COR-L47 (cell line): Measurements from ENCODE around the gene DOCK1.

Experiments
- DNase-seq: peaks from one replicate; lab custom pipeline; 2025; lab: John Stamatoyannopoulos, UW

The DOCK1 gene

GRCh38 chr10:127221281-127221680 is 316.1 kb downstream of the DOCK1 start:
- DNase-seq = no peak

DNA sequence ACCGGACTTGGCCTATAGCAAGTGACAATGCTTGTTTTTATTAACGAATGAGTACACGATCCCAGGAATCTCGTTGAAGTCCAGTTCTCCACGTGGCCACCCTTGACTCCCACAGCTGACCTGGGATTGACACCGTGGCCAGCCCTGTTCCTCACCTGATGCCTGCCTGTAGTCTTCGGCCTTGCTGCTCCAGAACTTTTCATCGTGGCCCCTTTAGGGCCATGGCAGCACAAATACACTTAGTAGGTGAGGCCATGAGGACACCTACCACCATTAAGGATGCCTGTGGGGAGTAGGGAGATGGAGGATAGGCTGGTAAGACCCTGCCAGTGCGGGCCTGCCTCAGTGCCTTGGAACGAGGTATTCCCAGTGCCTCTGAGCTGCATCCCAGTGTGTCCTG is 321.8 kb downstream of the DOCK1 start:
- DNase-seq = no peak

- no peak for DNase-seq
Observed at GRCh38 chr10:127227663-127228062, 322.4 kb downstream of the DOCK1 start.

DNA sequence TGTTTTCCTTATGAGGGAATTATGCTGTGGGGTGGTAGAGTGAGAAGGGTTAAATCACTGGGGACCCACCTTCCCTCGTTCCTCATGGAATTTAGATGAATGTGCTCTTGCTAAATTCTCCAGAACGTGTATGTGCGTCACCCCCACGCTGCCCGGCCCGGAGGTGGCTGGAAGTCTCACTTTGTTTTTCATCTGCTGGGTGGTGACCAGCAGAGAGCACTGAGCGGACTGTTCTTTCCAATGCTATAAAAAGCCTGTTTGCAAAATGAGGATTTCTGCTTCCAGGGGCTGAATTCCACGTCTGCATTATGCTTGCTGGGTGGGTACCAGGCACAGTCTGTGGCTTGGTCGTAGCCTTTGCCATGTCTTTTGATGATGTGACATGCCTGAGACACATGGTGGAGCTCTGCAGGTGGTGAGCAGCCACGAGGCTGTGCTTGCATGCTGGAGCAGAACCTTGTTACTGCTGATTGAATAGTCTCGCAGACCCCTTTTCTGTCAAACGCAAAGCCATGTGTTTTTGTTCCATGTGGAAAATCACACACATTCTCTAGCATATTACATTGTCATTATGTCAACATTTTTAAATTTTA is 323.1 kb downstream of the DOCK1 start:
- DNase-seq = no peak

GRCh38 chr10:127234306-127234800 is 329.1 kb downstream of the DOCK1 start:
- no peak for DNase-seq

- no peak for DNase-seq
Observed at GRCh38 chr10:127236266-127236665, 331.0 kb downstream of the DOCK1 start.

DNA sequence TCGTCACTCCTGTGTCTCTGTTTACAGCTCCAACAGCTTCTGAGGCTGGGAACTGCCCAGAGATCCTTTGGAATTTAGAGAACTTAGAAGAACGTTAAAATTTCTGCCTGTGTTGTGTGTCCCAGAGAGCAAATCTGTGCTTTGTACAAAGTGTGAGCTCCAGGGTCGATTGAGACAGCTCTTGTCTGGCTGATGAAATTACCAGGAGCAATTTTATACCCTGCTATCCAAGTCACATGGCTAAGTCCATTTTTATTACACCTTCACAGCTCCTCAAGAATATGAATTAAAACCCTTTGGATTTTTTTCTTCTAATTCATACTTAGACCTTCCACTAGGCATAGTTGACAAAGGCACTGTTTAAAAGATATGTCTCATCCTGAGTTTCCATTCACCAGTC is 337.7 kb downstream of the DOCK1 start:
- no peak for DNase-seq

- no peak for DNase-seq
Observed at GRCh38 chr10:127243490-127244272, 338.5 kb downstream of the DOCK1 start.

DNA sequence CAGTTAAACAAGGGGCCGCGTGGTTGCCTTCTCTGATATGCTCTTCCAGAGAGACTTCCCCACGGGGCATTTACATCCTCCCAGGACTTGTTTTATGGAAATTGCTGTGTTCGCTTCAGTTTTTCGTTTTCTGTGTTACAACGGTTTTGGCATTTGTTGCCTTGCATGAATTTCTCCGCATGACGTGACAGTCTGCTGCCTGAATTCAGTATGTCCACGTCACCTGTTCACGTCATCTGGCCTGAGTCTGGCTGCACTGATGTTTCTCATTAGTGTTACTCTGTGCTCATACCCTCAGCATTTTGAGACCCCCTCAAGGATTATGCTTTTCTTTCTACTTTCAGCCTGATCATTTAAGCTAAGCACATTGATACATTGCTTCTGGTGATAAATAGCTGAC is 340.2 kb downstream of the DOCK1 start:
- no peak for DNase-seq

GRCh38 chr10:127250031-127250430 is 344.8 kb downstream of the DOCK1 start:
- DNase-seq = no peak

DNA sequence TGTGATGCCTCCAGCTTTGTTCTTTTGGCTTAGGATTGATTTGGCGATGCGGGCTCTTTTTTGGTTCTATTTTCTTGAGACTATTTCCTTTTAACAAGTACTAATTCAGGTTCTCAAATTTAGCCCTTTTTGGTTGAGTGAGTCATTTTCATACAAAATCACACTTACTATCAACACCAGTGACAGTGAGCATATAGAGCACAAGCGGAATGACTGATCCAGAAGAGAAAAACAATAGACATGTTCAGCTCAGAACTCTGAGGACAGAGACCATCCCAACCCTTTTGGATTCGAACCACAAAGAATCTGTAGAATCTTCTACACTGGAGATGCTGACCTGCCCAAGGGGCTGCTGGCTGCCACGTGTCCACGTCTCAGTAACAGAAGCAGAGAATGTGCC is 347.6 kb downstream of the DOCK1 start:
- DNase-seq = no peak

GRCh38 chr10:127254276-127254675 is 349.0 kb downstream of the DOCK1 start:
- no peak for DNase-seq

GRCh38 chr10:127257395-127257794 is 352.2 kb downstream of the DOCK1 start:
- DNase-seq = no peak

- DNase-seq = no peak
Observed at GRCh38 chr10:127259347-127259746, 354.1 kb downstream of the DOCK1 start.

- DNase-seq = no peak
Observed at GRCh38 chr10:127262606-127263005, 357.4 kb downstream of the DOCK1 start.

GRCh38 chr10:127265288-127265687 is 360.1 kb downstream of the DOCK1 start:
- DNase-seq = no peak

GRCh38 chr10:127266431-127266830 is 361.2 kb downstream of the DOCK1 start:
- no peak for DNase-seq

GRCh38 chr10:127267442-127267841 is 362.2 kb downstream of the DOCK1 start:
- DNase-seq = no peak

DNA sequence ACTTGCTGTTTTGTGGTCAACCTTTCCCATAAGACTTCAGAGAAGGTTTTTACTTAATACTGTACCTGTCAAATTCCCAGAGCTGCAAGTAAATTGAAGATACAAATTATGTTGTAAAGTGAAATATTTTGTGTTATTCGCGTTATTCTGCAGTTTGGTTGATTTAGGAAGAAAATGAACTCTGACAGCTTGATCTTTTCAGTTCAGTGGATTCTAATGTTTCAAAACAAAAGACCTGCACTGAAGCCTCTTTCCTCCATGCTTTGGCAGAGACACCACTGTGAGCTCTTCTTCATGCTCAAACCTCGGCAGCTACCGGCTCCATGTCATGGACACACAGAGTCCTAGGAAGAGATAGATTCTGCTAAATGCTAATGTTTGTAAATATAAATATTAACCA is 366.8 kb downstream of the DOCK1 start:
- no peak for DNase-seq

DNA sequence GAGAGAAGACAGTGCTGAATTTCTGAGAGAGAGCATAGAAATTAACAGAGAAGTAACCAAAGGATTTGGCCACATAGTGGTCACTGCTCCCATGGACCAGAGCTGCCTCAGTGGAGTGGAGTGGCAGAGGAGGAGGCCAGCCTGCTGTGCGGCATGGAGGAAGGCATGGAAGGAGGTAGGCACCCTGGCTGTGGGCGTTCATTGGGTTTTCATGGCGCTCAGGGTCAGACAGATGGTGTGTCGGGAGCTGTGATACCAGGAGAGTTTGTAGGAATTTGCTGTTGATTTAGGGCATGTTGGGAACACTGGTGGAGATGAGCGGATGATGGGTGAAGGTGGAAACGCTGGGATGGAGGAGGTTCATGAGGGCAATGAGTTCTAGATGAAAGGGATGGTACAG is 370.0 kb downstream of the DOCK1 start:
- no peak for DNase-seq

DNA sequence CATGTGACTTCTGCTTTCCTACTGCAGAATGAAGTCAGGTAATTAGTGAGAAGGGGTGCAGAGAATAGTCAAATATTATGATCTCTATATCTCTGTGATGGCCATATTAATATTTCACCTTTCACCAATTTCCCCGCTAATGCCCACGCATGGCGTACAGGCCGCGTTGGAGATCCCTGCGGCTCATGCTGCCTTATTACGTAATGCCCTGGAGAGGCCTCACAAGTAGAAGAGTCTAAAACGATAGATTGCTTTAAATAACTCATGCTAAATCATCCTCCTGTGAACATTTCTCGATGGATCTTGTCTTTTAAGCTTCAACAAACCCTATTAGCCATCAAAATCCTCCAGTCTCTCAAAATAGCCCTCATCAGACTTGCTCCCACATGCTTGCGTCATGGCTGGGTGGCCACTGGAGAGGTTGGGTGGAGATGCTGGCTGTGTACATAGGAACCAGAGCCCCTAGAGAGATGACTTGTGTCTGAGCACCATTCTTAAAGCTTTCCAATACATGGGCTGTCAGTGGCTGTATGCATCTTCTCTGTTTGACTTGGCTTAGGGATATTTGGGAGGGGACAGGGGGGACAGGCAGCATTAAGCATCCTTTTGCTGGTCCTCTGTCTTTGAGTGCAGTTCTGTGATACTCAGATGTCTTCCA is 370.7 kb downstream of the DOCK1 start:
- no peak for DNase-seq

GRCh38 chr10:127276794-127277462 is 371.7 kb downstream of the DOCK1 start:
- no peak for DNase-seq

- no peak for DNase-seq
Observed at GRCh38 chr10:127278001-127278400, 372.8 kb downstream of the DOCK1 start.
